Kidney epithelial cell (primary cell): Measurements from ENCODE around the gene CLCN2. TPM values are rescaled to one million over a fixed set of nuclear protein-coding genes. Genes with fewer than 3 reads are reported as not detected.
A peak's percentile ranks its signal among the peaks of the same experiment; 100 is the strongest.

Experiments
- DNase-seq: peaks from one replicate; pipeline ENCODE4 v3.0.0-alpha.2; 2010; ENCODE audit warnings: low read depth
- H3K27me3 ChIP-seq: 2 replicates; pipeline ENCODE4 v1.6.0; 2011; ENCODE audit warnings: low read length; ENCODE audit not compliant: control insufficient read depth, insufficient read depth
- H3K36me3 ChIP-seq: 2 replicates; pipeline ENCODE4 v1.5.1; 2011; ENCODE audit warnings: low read length; ENCODE audit not compliant: control insufficient read depth, insufficient read depth
- H3K4me3 ChIP-seq: 2 replicates; pipeline ENCODE4 v1.5.1; 2011; ENCODE audit warnings: low read depth, mild to moderate bottlenecking, control low read depth, low read length
- total RNA-seq: library from RNA; depleted of rRNA; stranded (reverse); fragments of >200 nt; gene quantifications from 2 replicates; pipeline ENCODE4 v1.2.3, GENCODE V29; 2015
- TF ChIP-seq, protein P1 (sequence below): IDR thresholded peaks from 2 replicates; pipeline ENCODE4 v1.5.1; 2011; ENCODE audit warnings: mild to moderate bottlenecking, moderate library complexity, low read length, control low read depth, inconsistent platforms; ENCODE audit not compliant: insufficient read depth, poor library complexity, severe bottlenecking

Gene CLCN2
- total RNA-seq, 1 donor from 2014 or later = 2.6 TPM

DNA sequence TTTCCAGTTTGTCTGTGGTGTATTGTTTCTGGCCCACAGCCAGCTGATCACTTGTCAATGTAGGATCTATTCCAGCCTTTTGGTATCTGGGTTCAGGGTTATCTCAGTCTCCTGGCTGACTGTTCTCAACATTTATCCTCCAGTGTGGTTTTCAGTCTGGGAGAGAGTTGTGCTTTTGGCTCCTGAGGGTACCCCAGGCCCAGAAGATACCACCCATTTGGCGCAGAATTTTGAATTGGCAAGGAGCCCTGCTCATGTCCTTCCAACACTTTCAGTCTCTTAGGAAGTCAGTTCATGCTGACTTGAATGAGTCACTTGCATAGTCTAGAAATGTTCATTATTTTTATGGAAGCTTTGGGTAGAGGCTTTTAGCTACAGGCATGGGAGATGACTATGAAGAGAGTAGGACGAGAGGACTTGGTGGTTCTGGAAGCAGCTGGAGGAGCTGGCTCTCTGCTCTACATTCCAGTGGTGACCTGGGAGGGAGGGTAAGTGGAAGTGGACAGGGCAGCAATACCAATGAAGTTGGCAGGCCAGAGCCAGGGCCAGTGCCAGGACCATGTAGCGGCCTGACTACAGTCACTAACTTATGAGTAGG, 7.3 kb upstream of the CLCN2 start:
- no peak for DNase-seq
- TF ChIP-seq, protein P1, sequence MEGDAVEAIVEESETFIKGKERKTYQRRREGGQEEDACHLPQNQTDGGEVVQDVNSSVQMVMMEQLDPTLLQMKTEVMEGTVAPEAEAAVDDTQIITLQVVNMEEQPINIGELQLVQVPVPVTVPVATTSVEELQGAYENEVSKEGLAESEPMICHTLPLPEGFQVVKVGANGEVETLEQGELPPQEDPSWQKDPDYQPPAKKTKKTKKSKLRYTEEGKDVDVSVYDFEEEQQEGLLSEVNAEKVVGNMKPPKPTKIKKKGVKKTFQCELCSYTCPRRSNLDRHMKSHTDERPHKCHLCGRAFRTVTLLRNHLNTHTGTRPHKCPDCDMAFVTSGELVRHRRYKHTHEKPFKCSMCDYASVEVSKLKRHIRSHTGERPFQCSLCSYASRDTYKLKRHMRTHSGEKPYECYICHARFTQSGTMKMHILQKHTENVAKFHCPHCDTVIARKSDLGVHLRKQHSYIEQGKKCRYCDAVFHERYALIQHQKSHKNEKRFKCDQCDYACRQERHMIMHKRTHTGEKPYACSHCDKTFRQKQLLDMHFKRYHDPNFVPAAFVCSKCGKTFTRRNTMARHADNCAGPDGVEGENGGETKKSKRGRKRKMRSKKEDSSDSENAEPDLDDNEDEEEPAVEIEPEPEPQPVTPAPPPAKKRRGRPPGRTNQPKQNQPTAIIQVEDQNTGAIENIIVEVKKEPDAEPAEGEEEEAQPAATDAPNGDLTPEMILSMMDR = no peak
- H3K4me3 ChIP-seq = no peak overlapping the region
- peaks cover 7% of the 10 kb centered on the region for H3K27me3 ChIP-seq
- H3K36me3 ChIP-seq = peaks cover 7% of the 10 kb centered on the region

DNA sequence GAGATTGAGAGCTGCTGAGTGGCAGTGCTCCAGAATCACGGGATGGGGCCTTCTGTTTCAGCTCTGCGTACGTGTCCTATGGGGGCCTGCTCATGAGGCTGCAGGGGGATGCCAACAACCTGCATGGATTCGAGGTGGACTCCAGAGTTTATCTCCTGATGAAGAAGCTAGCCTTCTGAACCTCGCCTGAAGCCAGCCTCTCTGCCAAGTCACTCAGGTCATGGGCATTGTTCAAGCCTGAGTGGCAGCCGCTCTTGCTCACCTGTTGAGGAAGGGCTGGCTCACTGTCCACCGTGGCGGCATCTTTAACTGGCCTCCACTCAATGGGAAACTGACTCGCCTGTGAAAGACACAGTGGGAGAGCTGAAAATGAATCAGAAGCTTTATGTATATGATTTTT, 6.7 kb upstream of the CLCN2 start:
- H3K27me3 ChIP-seq = peaks cover 4% of the 10 kb centered on the region
- H3K36me3 ChIP-seq = peaks cover 7% of the 10 kb centered on the region
- TF ChIP-seq, protein P1 = no peak
- H3K4me3 ChIP-seq = no peak overlapping the region
- no peak for DNase-seq

DNA sequence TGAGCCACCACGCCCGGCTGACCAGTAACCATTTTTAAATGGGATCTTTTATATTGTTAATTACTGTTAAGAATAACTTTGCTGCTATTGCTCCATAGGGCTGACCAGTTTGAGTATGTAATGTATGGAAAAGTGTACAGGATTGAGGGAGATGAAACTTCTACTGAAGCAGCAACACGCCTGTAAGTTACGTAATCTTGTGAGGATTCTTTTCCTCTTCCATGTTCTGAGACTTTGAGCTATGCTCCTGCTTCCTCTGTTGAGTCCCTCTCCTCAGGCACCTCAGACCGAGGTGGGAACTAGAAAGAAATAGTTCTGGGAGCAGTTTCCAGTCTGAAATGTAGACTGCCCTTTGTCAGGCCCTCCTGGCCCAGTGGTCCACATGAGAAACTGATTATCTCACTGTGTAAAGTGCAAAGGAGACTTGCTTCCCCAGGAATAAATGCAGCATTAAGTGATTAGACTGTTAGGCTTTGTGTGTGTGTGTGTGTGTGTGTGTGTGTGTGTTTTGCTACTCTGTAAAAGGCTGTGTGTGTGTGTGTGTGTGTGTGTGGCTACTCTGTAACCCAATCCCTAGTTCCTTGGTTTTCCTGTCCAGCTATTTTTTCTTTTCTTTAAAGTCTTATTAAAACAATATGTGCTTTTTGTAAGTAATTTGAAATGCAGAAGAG, 5.3 kb upstream of the CLCN2 start:
- DNase-seq = no peak
- peaks cover 7% of the 10 kb centered on the region for H3K36me3 ChIP-seq
- H3K4me3 ChIP-seq = no peak overlapping the region
- TF ChIP-seq, protein P1 = no peak
- no peaks in the 10 kb centered on the region for H3K27me3 ChIP-seq

DNA sequence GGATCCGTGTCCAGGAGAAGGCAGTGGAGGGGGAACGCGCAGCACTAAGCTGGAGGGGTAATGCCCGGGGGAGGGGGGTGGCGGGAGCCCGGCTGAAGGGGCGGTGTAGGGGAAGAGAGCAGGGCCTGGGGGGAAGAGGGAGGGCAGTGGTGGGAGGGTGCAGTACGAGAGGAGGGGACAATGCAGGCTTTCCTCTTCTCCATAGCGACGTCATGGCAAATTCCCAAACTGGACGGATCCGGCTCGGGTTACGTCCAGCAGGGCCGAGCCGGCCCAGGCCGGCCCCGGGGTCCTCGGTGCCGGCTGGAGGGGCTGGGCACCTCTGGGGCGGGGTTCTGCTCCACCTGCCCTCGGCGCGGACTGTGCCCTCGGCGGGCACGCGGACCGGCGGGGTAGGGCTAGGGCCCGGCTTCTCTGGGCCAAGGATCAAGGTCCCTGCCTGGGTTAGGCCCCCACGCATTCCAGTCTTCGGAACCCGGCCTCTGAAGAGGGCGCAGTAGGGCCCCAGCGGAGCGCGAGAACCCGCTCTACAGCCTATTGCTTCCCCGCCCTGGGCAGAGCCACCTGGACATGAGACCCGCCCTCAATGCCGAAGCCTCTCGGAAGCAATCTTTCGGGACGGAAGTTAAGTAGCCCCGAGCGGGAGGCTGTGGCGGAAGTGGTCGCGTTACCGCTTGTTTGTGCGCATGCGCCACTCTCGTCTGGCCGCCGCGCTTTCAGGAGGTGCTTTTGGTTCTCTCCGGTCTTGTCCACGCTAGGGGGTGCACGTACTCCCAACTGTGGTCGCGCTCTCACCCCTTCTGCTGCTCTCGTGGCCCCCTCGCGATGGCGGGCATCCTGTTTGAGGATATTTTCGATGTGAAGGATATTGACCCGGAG, 1.5 kb upstream of the CLCN2 start:
- Histone ChIP-seq H3K4me3 (peak overlapping the region; percentile 79), H3K36me3 (peaks cover 2% of the 10 kb centered on the region), H3K27me3 (no peaks in the 10 kb centered on the region)
- TF ChIP-seq, protein P1 = peak; percentile 68
- peak; percentile 92 for DNase-seq

DNA sequence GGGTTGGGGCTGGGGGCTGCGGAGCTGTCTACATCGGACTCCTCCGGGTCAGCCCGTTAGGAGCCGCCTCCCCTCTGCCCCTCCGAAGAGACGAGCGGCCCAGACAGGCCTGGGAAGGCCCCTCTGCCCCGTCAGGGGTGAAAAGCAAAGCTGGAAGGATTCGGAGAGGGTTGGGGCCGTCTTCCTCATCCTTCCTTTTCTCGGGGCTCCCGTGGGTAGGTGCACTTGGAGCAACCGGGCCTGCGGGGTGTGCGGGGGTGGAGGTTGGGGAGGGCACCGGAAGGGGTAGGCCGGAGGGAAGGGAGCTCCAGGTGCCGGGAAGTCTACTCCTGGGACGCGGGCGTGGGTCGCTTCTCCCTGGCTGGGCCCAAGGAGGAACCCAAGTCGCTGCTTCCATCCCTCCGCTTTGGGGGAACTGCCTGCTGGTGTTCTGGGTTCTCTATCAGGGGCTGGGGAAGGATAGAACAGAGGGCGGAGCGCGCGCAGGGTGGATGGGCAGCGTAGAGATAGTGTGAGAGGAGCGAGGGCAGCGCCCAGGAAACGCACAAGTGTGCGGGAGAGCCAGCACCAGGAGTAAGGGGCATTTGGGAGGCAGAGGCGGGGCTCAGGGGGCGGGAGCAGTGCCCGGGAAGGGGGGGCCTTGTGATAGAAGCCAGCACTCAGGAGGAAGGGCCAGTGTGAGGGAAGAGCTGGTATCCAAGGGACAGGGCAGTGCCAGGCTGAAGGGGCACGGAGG, 695 bp upstream of the CLCN2 start:
- H3K36me3 ChIP-seq = peaks cover 1% of the 10 kb centered on the region
- TF ChIP-seq, protein P1 = no peak
- DNase-seq = no peak
- peak overlapping the region; percentile 79 for H3K4me3 ChIP-seq
- no peaks in the 10 kb centered on the region for H3K27me3 ChIP-seq
